Esophagus mucosa (tissue), 1 donor: ENCODE data around the gene APBA1. TPM values are rescaled to one million over a fixed set of nuclear protein-coding genes. Genes with fewer than 3 reads are reported as not detected.

ENCODE experiments used
- ATAC-seq: fragments of 200-7000 bp; cut with Tn5 transposase; one replicate; pipeline ENCODE4 v1.9.1; 2020
- total RNA-seq: library from RNA; stranded (reverse); gene quantifications from one replicate; pipeline ENCODE4 v1.2.4, GENCODE V29; 2023
- donor health status: DM: yes; HTN: yes; CAD: no.

Gene APBA1
- total RNA-seq, 1 donor from 2014 or later = 0.76 TPM

- ATAC-seq = no peak
These were observed 17.1 kb downstream of the APBA1 start for GRCh38 chr9:69655065-69655464.

GRCh38 chr9:69653261-69653660, 18.9 kb downstream of the APBA1 start:
- ATAC-seq = no peak

GRCh38 chr9:69649566-69650250, 22.5 kb downstream of the APBA1 start:
- ATAC-seq = no peak

GRCh38 chr9:69647804-69648203, 24.4 kb downstream of the APBA1 start:
- no peak for ATAC-seq

GRCh38 chr9:69646810-69647209, 25.4 kb downstream of the APBA1 start:
- ATAC-seq = no peak

GRCh38 chr9:69645488-69645887, 26.7 kb downstream of the APBA1 start:
- ATAC-seq = peak; percentile 97

GRCh38 chr9:69643098-69643497, 29.1 kb downstream of the APBA1 start:
- ATAC-seq = no peak

- no peak for ATAC-seq
These were observed 34.4 kb downstream of the APBA1 start for GRCh38 chr9:69637817-69638200.

GRCh38 chr9:69637193-69637816, 34.9 kb downstream of the APBA1 start:
- no peak for ATAC-seq

- no peak for ATAC-seq
These were observed 38.5 kb downstream of the APBA1 start for GRCh38 chr9:69633716-69634115.

- no peak for ATAC-seq
These were observed 39.4 kb downstream of the APBA1 start for GRCh38 chr9:69632768-69633167.

GRCh38 chr9:69627281-69627680, 44.9 kb downstream of the APBA1 start:
- ATAC-seq = no peak

- ATAC-seq = no peak
These were observed 48.9 kb downstream of the APBA1 start for GRCh38 chr9:69623276-69623675.

GRCh38 chr9:69622676-69623075, 49.5 kb downstream of the APBA1 start:
- ATAC-seq = no peak

- peak; percentile 65 for ATAC-seq
These were observed 50.3 kb downstream of the APBA1 start for GRCh38 chr9:69621730-69622460.

GRCh38 chr9:69620731-69621130, 51.4 kb downstream of the APBA1 start:
- ATAC-seq = no peak

GRCh38 chr9:69619233-69619632, 52.9 kb downstream of the APBA1 start:
- ATAC-seq = no peak

GRCh38 chr9:69617006-69617405, 55.2 kb downstream of the APBA1 start:
- no peak for ATAC-seq

GRCh38 chr9:69615880-69616279, 56.3 kb downstream of the APBA1 start:
- ATAC-seq = no peak

- ATAC-seq = no peak
These were observed 61.0 kb downstream of the APBA1 start for GRCh38 chr9:69611221-69611620.

GRCh38 chr9:69609156-69609555, 63.0 kb downstream of the APBA1 start:
- no peak for ATAC-seq

- no peak for ATAC-seq
These were observed 66.1 kb downstream of the APBA1 start for GRCh38 chr9:69606089-69606488.

- ATAC-seq = no peak
These were observed 66.8 kb downstream of the APBA1 start for GRCh38 chr9:69605406-69605805.
